Renal cortical epithelial cell (primary cell): Measurements from ENCODE around the gene CWH43. TPM values are rescaled to one million over a fixed set of nuclear protein-coding genes. Genes with fewer than 3 reads are reported as not detected.
"Not testable (repeated sequence)": the region's sequence is repeated elsewhere in the genome, so short reads cannot be mapped to it uniquely, and the experiment has no call there.

Experiments used
- DNase-seq: peaks from one replicate; pipeline ENCODE4 v3.0.0-alpha.2; 2011; ENCODE audit warnings: low read depth
- total RNA-seq: library from RNA; depleted of rRNA; stranded (reverse); fragments of >200 nt; gene quantifications from 2 replicates; pipeline ENCODE4 v1.2.3, GENCODE V29; 2014

The CWH43 gene
- total RNA-seq, 1 donor from 2014 or later: 0.05 TPM

- no peak for DNase-seq
These were observed 10.0 kb upstream of the CWH43 start for GRCh38 chr4:48976041-48976440.

GRCh38 chr4:48979914-48980579, 6.0 kb upstream of the CWH43 start:
- DNase-seq: no peak

GRCh38 chr4:48984005-48984404, 2.1 kb upstream of the CWH43 start:
- not testable (repeated sequence) for DNase-seq

DNA sequence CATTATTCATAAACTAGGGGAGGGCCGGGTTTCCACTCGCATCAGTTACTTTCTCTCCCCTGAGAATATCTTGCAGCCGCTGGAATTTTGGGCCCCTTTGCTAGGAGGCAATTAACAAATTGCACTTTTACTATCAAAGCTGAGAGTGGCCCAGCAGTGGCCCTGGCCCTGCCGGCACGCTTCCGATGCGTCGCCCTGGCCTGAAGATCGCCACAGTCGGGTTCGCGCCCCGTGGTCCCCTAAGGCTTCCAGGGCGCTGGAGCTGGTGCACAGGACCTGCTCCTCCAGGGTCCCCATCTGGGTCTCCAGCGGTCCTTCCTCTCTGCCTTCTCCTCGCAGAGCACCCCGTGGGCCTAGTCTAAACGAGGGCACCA, 486 bp upstream of the CWH43 start:
- DNase-seq: no peak

DNA sequence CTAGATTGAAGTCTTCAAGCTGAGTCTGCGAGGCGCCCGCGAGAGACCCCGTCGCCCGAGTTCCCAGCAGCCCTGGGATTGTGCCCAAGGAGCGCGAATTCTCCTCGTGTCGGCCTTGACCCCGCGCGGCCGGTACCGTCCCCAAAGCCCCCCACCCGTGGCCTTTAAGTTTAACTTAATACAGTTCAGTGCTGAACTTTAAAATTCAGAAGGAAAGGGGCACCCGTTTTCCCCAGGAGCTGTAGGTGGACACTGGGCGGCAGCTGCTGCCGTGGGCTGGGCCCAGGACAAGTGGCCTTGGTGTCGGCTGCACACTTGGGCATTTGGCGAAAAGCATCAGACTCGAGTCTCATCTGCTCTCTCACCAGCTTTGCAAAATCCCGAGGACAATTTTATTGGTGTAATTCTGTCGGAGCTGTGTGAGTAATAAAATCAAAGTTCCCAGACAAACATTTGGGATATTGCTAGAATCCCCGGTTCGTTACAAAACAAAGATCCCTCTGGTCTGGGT, 634 bp downstream of the CWH43 start:
- no peak for DNase-seq

GRCh38 chr4:48989461-48990203, 3.6 kb downstream of the CWH43 start:
- DNase-seq: no peak

DNA sequence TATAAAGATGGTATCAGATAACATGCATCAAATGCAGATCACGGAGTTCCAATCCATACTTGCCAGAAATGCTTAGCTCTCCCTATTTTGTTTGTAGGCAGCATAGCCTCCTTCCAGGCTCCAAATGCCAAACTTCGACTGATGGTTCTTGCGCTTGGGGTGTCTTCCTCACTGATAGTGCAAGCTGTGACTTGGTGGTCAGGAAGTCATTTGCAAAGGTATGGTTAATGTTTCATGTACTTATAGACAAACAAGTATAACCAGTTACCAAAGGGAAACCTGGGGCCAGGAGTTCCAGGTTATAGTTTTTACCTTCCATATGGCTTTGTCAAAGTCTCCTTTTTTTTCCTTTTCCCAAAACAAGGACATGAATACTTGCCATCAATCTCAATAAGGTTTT, 5.3 kb downstream of the CWH43 start:
- no peak for DNase-seq

- no peak for DNase-seq
These were observed 11.9 kb downstream of the CWH43 start for GRCh38 chr4:48997962-48998361.

DNA sequence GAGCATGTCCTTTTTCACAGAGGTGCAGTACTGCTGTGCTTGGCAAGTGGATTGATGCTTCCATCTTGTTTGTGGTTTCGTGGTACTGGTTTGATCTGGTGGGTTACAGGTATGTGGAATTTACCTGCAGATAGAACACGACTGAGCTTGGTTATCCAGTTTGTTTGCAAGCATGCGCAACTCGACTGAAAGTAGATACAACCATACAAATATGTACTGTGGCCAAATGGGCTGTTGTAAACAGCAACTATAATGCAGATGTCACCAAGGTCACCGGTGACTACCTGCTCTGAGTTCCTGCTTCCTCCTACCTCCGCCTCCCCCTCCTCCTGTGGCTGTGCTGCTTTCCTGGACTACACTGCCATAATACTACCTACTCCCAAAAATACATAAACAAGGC, 12.4 kb downstream of the CWH43 start:
- DNase-seq: no peak

GRCh38 chr4:49000806-49001205, 14.7 kb downstream of the CWH43 start:
- DNase-seq: peak; percentile 55

DNA sequence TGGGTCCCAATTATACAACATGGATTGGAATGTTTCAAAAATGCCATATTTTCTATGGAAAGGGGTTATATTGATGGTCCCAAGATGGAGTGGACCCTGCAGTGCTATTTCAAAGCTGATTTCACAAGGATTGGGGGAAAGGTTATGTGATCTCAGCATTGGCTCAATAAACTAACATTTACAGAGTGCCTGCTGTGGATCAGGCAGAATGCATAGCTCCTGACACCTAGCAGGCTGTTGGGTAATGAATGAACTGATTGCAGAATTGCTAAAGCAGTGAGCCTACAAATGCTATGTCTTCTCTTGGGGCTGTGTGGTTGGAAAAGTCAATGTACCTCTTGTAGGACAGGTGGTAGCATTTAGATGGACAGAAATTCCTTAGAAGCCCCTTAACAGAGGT, 16.9 kb downstream of the CWH43 start:
- DNase-seq: no peak

GRCh38 chr4:49018718-49019295, 32.7 kb downstream of the CWH43 start:
- DNase-seq: no peak

GRCh38 chr4:49032440-49033161, 46.5 kb downstream of the CWH43 start:
- DNase-seq: peak; percentile 16

- no peak for DNase-seq
These were observed 50.5 kb downstream of the CWH43 start for GRCh38 chr4:49036528-49036927.

GRCh38 chr4:49044270-49044669, 58.2 kb downstream of the CWH43 start:
- peak; percentile 3 for DNase-seq

DNA sequence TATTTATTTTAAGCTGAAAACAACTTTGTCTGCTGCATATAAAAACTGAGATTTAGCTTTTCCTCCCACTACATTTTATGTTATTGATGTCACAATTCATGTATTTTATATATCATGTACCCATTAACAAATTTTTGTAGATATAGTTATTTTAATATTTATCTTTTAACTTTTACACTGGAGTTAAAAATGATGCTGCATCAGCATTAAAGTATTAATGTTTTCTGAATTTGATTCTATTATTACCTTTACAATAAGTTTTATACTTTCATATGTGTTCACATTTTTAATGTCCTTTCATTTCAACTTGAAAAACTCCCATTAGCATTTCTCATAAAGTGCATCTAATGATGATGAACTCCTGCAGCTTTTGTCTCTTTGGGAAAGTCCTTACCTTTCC, 72.2 kb downstream of the CWH43 start:
- no peak for DNase-seq

DNA sequence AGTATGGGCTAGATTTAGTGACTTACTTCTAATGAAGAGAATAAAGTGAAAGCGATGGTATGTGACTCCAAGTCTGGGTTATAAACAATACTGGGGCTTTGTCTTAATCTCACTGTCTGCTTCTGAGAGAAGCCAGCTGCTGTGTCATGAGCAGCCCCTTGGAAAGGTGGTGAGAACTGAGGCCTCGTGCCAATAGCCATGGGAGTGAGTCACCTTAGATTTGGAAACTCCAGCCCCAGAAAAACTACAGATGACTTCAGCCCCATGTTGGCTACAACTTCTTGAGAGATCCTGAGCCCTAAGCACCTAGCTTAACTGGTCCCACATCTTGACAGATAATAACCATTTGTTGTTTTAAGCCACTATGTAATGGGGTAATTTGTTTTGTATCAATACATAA, 77.6 kb downstream of the CWH43 start:
- no peak for DNase-seq

GRCh38 chr4:49072196-49072595, 86.1 kb downstream of the CWH43 start:
- DNase-seq: not testable (repeated sequence)

DNA sequence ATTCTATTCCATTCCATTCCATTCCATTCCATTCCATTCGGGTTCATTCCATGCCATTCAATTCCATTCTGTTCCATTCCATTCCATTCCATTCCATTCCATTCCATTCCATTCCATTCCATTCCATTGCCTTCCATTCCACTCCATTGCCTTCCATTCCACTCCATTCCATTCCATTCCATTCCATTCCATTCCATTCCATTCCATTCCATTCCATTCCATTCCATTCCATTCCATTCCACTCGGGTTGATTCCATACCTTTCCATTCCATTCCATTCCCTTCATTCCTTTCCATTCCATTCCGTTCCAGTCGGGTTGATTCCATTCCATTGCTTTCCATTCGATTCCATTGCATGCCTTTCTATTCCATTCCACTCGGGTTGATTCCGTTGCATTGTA, 105.8 kb downstream of the CWH43 start:
- DNase-seq: not testable (repeated sequence)

DNA sequence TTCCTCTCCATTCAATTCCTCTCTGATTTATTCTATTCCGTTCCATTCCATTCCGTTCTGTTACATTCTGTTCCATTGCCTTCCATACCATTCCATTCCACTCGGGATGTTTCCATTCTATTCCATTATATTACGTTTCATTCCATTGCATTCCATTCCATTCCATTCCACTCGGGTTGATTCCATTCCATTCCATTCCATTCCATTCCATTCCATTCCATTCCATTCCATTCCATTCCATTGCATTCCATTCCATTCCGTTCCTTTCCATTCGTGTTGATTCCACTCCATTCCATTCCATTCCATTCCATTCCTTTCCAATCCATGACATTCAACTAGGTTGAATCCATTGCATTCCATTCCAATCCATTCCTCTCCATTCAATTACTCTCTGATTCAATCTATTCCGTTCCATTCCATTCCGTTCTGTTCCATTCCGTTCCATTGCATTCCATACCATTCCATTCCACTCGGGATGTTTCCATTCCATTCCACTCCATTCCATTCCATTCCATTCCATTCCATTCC, 106.6 kb downstream of the CWH43 start:
- DNase-seq: peak; percentile 41

DNA sequence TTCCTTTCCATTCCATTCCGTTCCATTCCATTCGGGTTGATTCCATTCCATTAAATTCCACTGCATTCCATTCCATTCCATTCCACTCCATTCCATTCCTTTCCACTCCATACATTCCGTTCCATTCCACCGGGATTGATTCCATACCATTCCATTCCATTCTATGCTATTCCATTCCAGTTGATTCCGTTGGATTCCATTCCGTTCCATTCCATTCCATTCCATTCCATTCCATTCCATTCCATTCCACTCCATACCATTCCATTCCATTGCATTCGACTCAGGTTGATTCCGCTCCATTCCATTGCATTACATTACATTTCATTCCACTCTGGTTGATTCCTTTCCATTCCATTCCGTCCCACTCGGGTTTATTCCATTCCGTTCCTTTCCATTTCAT, 110.1 kb downstream of the CWH43 start:
- not testable (repeated sequence) for DNase-seq

DNA sequence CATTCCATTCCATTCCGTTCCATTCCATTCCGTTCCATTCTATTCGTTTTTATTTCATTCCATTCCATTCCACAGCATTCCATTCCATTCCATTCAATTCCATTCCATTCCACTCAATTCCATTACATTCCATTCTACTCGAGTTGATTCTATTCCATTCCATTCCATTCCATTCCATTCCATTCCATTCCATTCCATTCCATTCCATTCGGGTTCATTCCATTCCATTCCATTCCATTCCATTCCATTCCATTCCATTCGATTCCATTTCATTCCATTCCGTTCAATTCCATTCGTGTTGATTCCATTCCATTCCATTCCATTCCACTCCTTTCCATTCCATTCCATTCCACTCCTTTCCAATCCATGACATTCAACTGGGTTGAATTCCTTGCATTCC, 110.6 kb downstream of the CWH43 start:
- DNase-seq: not testable (repeated sequence)
